NOMO-1 treated with DMSO at 0.1 percent for 48 hours (cell line): ENCODE measurements around the gene PSMB10.
A peak's percentile ranks its signal among the peaks of the same experiment; 100 is the strongest.
"Not testable (repeated sequence)": the region's sequence is repeated elsewhere in the genome, so short reads cannot be mapped to it uniquely, and the experiment has no call there.

Source experiments
- DNase-seq: peaks from one replicate; lab custom pipeline; 2025; ENCODE audit not compliant: unreplicated experiment; lab: John Stamatoyannopoulos, UW

Gene PSMB10

GRCh38 chr16:67936124-67936879 lies at the start of gene PSMB10:
PSMB10 (minus strand) TSS chr16:67936850; CDS start chr16:67936749, 101 bp downstream.
- DNase-seq: peak; percentile 36

GRCh38 chr16:67982011-67982696 lies 45.5 kb upstream of the PSMB10 start:
- no peak for DNase-seq

GRCh38 chr16:67979955-67980678 lies 43.5 kb upstream of the PSMB10 start, which contains the start of gene DPEP3:
DPEP3 (minus strand) TSS chr16:67980499; CDS start chr16:67980380, 119 bp downstream.
- DNase-seq: peak; percentile 17

- DNase-seq: no peak
Measured at GRCh38 chr16:67977469-67978227, 41.0 kb upstream of the PSMB10 start.

GRCh38 chr16:67977005-67977404 lies 40.4 kb upstream of the PSMB10 start:
- no peak for DNase-seq

- DNase-seq: no peak
Measured at GRCh38 chr16:67976205-67976604, 39.6 kb upstream of the PSMB10 start.

- DNase-seq: no peak
Measured at GRCh38 chr16:67975321-67976105, 38.9 kb upstream of the PSMB10 start.

- DNase-seq: not testable (repeated sequence)
Measured at GRCh38 chr16:67972285-67972684, 35.6 kb upstream of the PSMB10 start.

- no peak for DNase-seq
Measured at GRCh38 chr16:67971111-67971510, 34.5 kb upstream of the PSMB10 start.

GRCh38 chr16:67969254-67970039 lies 32.8 kb upstream of the PSMB10 start:
- peak; percentile 23 for DNase-seq

- DNase-seq: peak; percentile 75
Measured at GRCh38 chr16:67968400-67969253, 32.0 kb upstream of the PSMB10 start, which contains the start of gene SLC12A4. SLC12A4 (minus strand) TSS chr16:67968637; CDS start chr16:67968553, 84 bp downstream.

- DNase-seq: peak; percentile 38
Measured at GRCh38 chr16:67967958-67968399, 31.3 kb upstream of the PSMB10 start.

- no peak for DNase-seq
Measured at GRCh38 chr16:67967183-67967957, 30.7 kb upstream of the PSMB10 start.

- DNase-seq: peak; percentile 49
Measured at GRCh38 chr16:67966549-67967182, 30.0 kb upstream of the PSMB10 start.

- DNase-seq: no peak
Measured at GRCh38 chr16:67965668-67966548, 29.3 kb upstream of the PSMB10 start.
